ENCODE measurements around the gene ZC3H4. TPM values are rescaled to one million over a fixed set of nuclear protein-coding genes. Genes with fewer than 3 reads are reported as not detected.

The ZC3H4 gene
- total and polyA plus RNA-seq, 4 donors = 12.2 to 51.6 (median 16.2) TPM

GRCh38 chr19:47094557-47095475 lies 18.8 kb downstream of the ZC3H4 start:
- H3K9ac ChIP-seq (ENCODE audit: insufficient read depth in 1 of 2, low read length in 2 of 2) = peak overlapping the region; percentile 46 to 58

GRCh38 chr19:47093841-47094240 lies 19.7 kb downstream of the ZC3H4 start:
- ATAC-seq (ENCODE audit: insufficient read depth, low FRiP score) (no peak), DNase-seq (no peak)
- Histone ChIP-seq H3K27me3 (ENCODE audit: control insufficient read depth in 3 of 3, insufficient read depth in 3 of 3, low read length in 2 of 3) (no peaks in the 10 kb centered on the region), H3K4me3 (no peak overlapping the region), H3K4me1 (ENCODE audit: control insufficient read depth in 5 of 5, insufficient read depth in 5 of 5, low read length in 5 of 5) (peaks cover 3 to 23% (median 13%) of the 10 kb centered on the region in 5 donors), H3K27ac (ENCODE audit: low read depth in 1 of 2, low read length in 1 of 2) (peak overlapping the region in 1 of 2 donors; percentile 91), H3K36me3 (ENCODE audit: control insufficient read depth in 4 of 4, insufficient read depth in 4 of 4, low read length in 4 of 4) (peaks cover 3 to 29% (median 23%) of the 10 kb centered on the region in 4 donors), H3K9me3 (ENCODE audit: control insufficient read depth in 4 of 4, insufficient read depth in 3 of 4, low read length in 3 of 4) (no peaks in the 10 kb centered on the region), H3K9ac (ENCODE audit: insufficient read depth in 1 of 2, low read length in 2 of 2) (no peak overlapping the region)
- whole genome bisulfite sequencing, 2 donors = 88% methylated on average over 10 of the region's 10 CpGs
- TF ChIP-seq CTCF (IDR thresholded peaks at IDR 0.05; ENCODE audit: control extremely low read depth, extremely low read depth) = no peak

More at GRCh38 chr19:47094557-47095475, 18.8 kb downstream of the ZC3H4 start:
- Histone ChIP-seq H3K27ac (ENCODE audit: low read depth in 1 of 2, low read length in 1 of 2) (peak overlapping the region in 1 of 2 donors; percentile 91), H3K36me3 (ENCODE audit: control insufficient read depth in 4 of 4, insufficient read depth in 4 of 4, low read length in 4 of 4) (peaks cover 0 to 23% (median 16%) of the 10 kb centered on the region in 4 donors), H3K4me1 (ENCODE audit: control insufficient read depth in 5 of 5, insufficient read depth in 5 of 5, low read length in 5 of 5) (peaks cover 3 to 23% (median 13%) of the 10 kb centered on the region in 5 donors), H3K9me3 (ENCODE audit: control insufficient read depth in 4 of 4, insufficient read depth in 3 of 4, low read length in 3 of 4) (no peaks in the 10 kb centered on the region), H3K4me3 (no peak overlapping the region), H3K27me3 (ENCODE audit: control insufficient read depth in 3 of 3, insufficient read depth in 3 of 3, low read length in 2 of 3) (no peaks in the 10 kb centered on the region)
- DNase-seq (no peak), ATAC-seq (ENCODE audit: insufficient read depth, low FRiP score) (peak; percentile 59)
- WGBS, 2 donors = 43 to 51% methylated on average over 15 of the region's 15 CpGs
- no peak for TF ChIP-seq CTCF (IDR thresholded peaks at IDR 0.05; ENCODE audit: control extremely low read depth, extremely low read depth)

GRCh38 chr19:47093254-47093653 lies 20.3 kb downstream of the ZC3H4 start:
- H3K4me1 ChIP-seq (ENCODE audit: control insufficient read depth in 5 of 5, insufficient read depth in 5 of 5, low read length in 5 of 5) = peaks cover 3 to 19% (median 13%) of the 10 kb centered on the region in 5 donors
- DNase-seq = no peak
- no peak for ATAC-seq (ENCODE audit: insufficient read depth, low FRiP score)

More at GRCh38 chr19:47093254-47093653, 20.3 kb downstream of the ZC3H4 start:
- TF ChIP-seq CTCF (IDR thresholded peaks at IDR 0.05; ENCODE audit: control extremely low read depth, extremely low read depth) = no peak
- Histone ChIP-seq H3K36me3 (ENCODE audit: control insufficient read depth in 4 of 4, insufficient read depth in 4 of 4, low read length in 4 of 4) (peaks cover 3 to 29% (median 25%) of the 10 kb centered on the region in 4 donors), H3K9ac (ENCODE audit: insufficient read depth in 1 of 2, low read length in 2 of 2) (no peak overlapping the region), H3K9me3 (ENCODE audit: control insufficient read depth in 4 of 4, insufficient read depth in 3 of 4, low read length in 3 of 4) (no peaks in the 10 kb centered on the region), H3K4me3 (no peak overlapping the region), H3K27me3 (ENCODE audit: control insufficient read depth in 3 of 3, insufficient read depth in 3 of 3, low read length in 2 of 3) (no peaks in the 10 kb centered on the region), H3K27ac (ENCODE audit: low read depth in 1 of 2, low read length in 1 of 2) (peak overlapping the region in 1 of 2 donors; percentile 91)
- WGBS, 2 donors = 78 to 88% methylated on average over 5 of the region's 5 CpGs

All from lung (tissue), 12 donors.